HepG2 (cell line): ENCODE results near the gene GADD45GIP1. TPM values are rescaled to one million over a fixed set of nuclear protein-coding genes. Genes with fewer than 3 reads are reported as not detected.

Source experiments
- BCL6 ChIP-seq: IDR thresholded peaks from 2 replicates; pipeline ENCODE4 v1.6.1; 2016; ENCODE audit warnings: missing genetic modification reagents, missing compliant biosample characterization
- BRCA1 ChIP-seq: sonication (generic); formaldehyde crosslinking; IDR thresholded peaks from 2 replicates; pipeline ENCODE4 v1.4.0; 2020; ENCODE audit warnings: missing genetic modification reagents
- FOSL2 ChIP-seq: sonication (generic); formaldehyde crosslinking; IDR thresholded peaks from 2 replicates; pipeline ENCODE4 v1.4.0; 2020; ENCODE audit warnings: missing genetic modification reagents
- FOXK1 ChIP-seq: sonication (generic); formaldehyde crosslinking; IDR thresholded peaks from 2 replicates; pipeline ENCODE4 v1.4.0; 2020; ENCODE audit warnings: low read depth, missing genetic modification reagents, borderline replicate concordance
- KLF13 ChIP-seq: sonication (generic); formaldehyde crosslinking; IDR thresholded peaks from 2 replicates; pipeline ENCODE4 v1.4.0; 2020; ENCODE audit warnings: mild to moderate bottlenecking, missing genetic modification reagents
- MAF1 ChIP-seq: sonication (generic); formaldehyde crosslinking; IDR thresholded peaks from 2 replicates; pipeline ENCODE4 v1.5.0; 2020; ENCODE audit warnings: missing genetic modification reagents, borderline replicate concordance
- MTA3 ChIP-seq: sonication (generic); formaldehyde crosslinking; IDR thresholded peaks from 2 replicates; pipeline ENCODE4 v1.4.0; 2020; ENCODE audit warnings: missing genetic modification reagents
- MXD3 ChIP-seq: IDR thresholded peaks from 2 replicates; pipeline ENCODE4 v1.6.1; 2016; ENCODE audit warnings: mild to moderate bottlenecking, missing biosample characterization, missing genetic modification reagents
- NFE2 ChIP-seq: sonication (generic); formaldehyde crosslinking; IDR thresholded peaks from 2 replicates; pipeline ENCODE4 v1.4.0; 2020; ENCODE audit warnings: missing genetic modification reagents
- NFYC ChIP-seq: IDR thresholded peaks from 2 replicates; pipeline ENCODE4 v1.6.1; 2016; ENCODE audit warnings: missing genetic modification reagents, missing compliant biosample characterization
- RBAK ChIP-seq: sonication (generic); formaldehyde crosslinking; IDR thresholded peaks from 2 replicates; pipeline ENCODE4 v1.5.1; 2020; ENCODE audit warnings: mild to moderate bottlenecking, missing genetic modification reagents
- RBM39 ChIP-seq: fragments of 200-400 bp; formaldehyde crosslinking; IDR thresholded peaks from one replicate; pipeline ENCODE4 v1.6.1; 2018; ENCODE audit warnings: antibody characterized with exemption, mild to moderate bottlenecking, low read depth, low read length; ENCODE audit not compliant: poor library complexity, severe bottlenecking
- RFX1 ChIP-seq: fragments of 450-650 bp; IDR thresholded peaks from 2 replicates; pipeline ENCODE4 v1.6.1; 2017
- SMARCE1 ChIP-seq: fragments of 450-650 bp; IDR thresholded peaks from 2 replicates; pipeline ENCODE4 v1.6.1; 2017; ENCODE audit warnings: borderline replicate concordance
- SMYD3 ChIP-seq: sonication (generic); formaldehyde crosslinking; IDR thresholded peaks from 2 replicates; pipeline ENCODE4 v1.8.1; 2023; ENCODE audit warnings: mild to moderate bottlenecking, missing genetic modification reagents
- SNAI1 ChIP-seq: sonication (generic); formaldehyde crosslinking; IDR thresholded peaks from 2 replicates; pipeline ENCODE4 v1.5.0; 2020; ENCODE audit warnings: mild to moderate bottlenecking, missing genetic modification reagents, borderline replicate concordance
- SYNCRIP ChIP-seq: fragments of 200-400 bp; formaldehyde crosslinking; IDR thresholded peaks from 2 replicates; pipeline ENCODE4 v1.6.1; 2018; ENCODE audit warnings: mild to moderate bottlenecking, low read depth, low read length; ENCODE audit not compliant: insufficient read depth
- TARDBP ChIP-seq: sonication (generic); formaldehyde crosslinking; IDR thresholded peaks from 2 replicates; pipeline ENCODE4 v1.8.0; 2022; ENCODE audit warnings: mild to moderate bottlenecking, missing genetic modification reagents
- TFDP1 ChIP-seq: IDR thresholded peaks from 2 replicates; pipeline ENCODE4 v1.6.1; 2016; ENCODE audit warnings: missing compliant biosample characterization, missing genetic modification reagents, borderline replicate concordance
- ZFP1 ChIP-seq: IDR thresholded peaks from 2 replicates; pipeline ENCODE4 v1.6.1; 2016
- ZNF230 ChIP-seq: sonication (generic); formaldehyde crosslinking; IDR thresholded peaks from 2 replicates; pipeline ENCODE4 v1.4.0; 2020; ENCODE audit warnings: mild to moderate bottlenecking, missing genetic modification reagents
- ZNF253 ChIP-seq: sonication (generic); formaldehyde crosslinking; IDR thresholded peaks from 2 replicates; pipeline ENCODE4 v1.8.0; 2022; ENCODE audit warnings: mild to moderate bottlenecking, missing genetic modification reagents, borderline replicate concordance
- ZNF256 ChIP-seq: sonication (generic); formaldehyde crosslinking; conservative IDR thresholded peaks from 2 replicates; pipeline ENCODE4 v1.4.0; 2020; ENCODE audit warnings: missing genetic modification reagents
- ZNF274 ChIP-seq: sonication (generic); formaldehyde crosslinking; IDR thresholded peaks from 2 replicates; pipeline ENCODE4 v1.5.1; 2020; ENCODE audit warnings: mild to moderate bottlenecking, missing genetic modification reagents
- ZNF292 ChIP-seq: sonication (generic); formaldehyde crosslinking; IDR thresholded peaks from 2 replicates; pipeline ENCODE4 v1.8.1; 2022; ENCODE audit warnings: mild to moderate bottlenecking, low read depth, missing genetic modification reagents, borderline replicate concordance
- ZNF337 ChIP-seq: sonication (generic); formaldehyde crosslinking; IDR thresholded peaks from 2 replicates; pipeline ENCODE4 v1.5.1; 2020; ENCODE audit warnings: missing genetic modification reagents, low read depth, mild to moderate bottlenecking, borderline replicate concordance
- ZNF768 ChIP-seq: sonication (generic); formaldehyde crosslinking; IDR thresholded peaks from 2 replicates; pipeline ENCODE4 v1.4.0; 2020; ENCODE audit warnings: missing genetic modification reagents
- polyA plus RNA-seq, 8 experiments: library from polyadenylated mRNA; depleted of rRNA in 3 of 8; stranded (reverse) in 7 of 8; unstranded in 1 of 8; fragments of >200 nt; fragmentation: Illumina TruSeq in 4 of 8; extraction: Trizol in 4 of 8; gene quantifications; 2 replicates each; pipeline versions ENCODE4 v1.2.1 to v1.2.3, GENCODE V29; 2011 to 2016; ENCODE audit warnings: low read depth in 4 of 8, missing spikeins in 1 of 8, mixed read lengths in 1 of 8; ENCODE audit not compliant: insufficient read depth in 1 of 8
- total RNA-seq, 5 experiments: library from RNA; depleted of rRNA; stranded (reverse); fragments of >200 nt; fragmentation: Illumina TruSeq; extraction: Trizol; gene quantifications; 2 replicates each; pipeline ENCODE4 v1.2.3, GENCODE V29; 2016; ENCODE audit warnings: low read depth in 1 of 5
- TF ChIP-seq, protein P1 (sequence below): sonication (generic); formaldehyde crosslinking; IDR thresholded peaks from 2 replicates; pipeline ENCODE4 v1.5.0; 2020; ENCODE audit warnings: missing genetic modification reagents, mild to moderate bottlenecking, borderline replicate concordance
- TF ChIP-seq, protein P2 (sequence below): sonication (generic); formaldehyde crosslinking; IDR thresholded peaks from 2 replicates; pipeline ENCODE4 v1.4.0; 2020; ENCODE audit warnings: missing genetic modification reagents, mild to moderate bottlenecking, borderline replicate concordance

GADD45GIP1 gene
- total and polyA plus RNA-seq, 2 of the 13 experiments (the other 11 are each of a cell fraction or from before 2014, with no cell fraction given), result 24.6 to 30.7 TPM

- no peak for TF ChIP-seq FOXK1 (CRISPR knock-in tag)
- TF ChIP-seq TARDBP (CRISPR knock-in tag), result no peak
- no peak for TF ChIP-seq RBM39
- TF ChIP-seq KLF13, result no peak
- no peak for TF ChIP-seq ZFP1 (CRISPR knock-in tag)
- TF ChIP-seq BCL6 (CRISPR knock-in tag), result peak; percentile 45; the same call in 1 of the 2 replicates
- no peak for TF ChIP-seq ZNF274 (CRISPR knock-in tag)
- TF ChIP-seq MXD3, result peak; percentile 41; the same call in 1 of the 2 replicates
- TF ChIP-seq, protein P1, sequence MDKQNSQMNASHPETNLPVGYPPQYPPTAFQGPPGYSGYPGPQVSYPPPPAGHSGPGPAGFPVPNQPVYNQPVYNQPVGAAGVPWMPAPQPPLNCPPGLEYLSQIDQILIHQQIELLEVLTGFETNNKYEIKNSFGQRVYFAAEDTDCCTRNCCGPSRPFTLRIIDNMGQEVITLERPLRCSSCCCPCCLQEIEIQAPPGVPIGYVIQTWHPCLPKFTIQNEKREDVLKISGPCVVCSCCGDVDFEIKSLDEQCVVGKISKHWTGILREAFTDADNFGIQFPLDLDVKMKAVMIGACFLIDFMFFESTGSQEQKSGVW (CRISPR knock-in tag), result no peak
- no peak for TF ChIP-seq ZNF337
- no peak for TF ChIP-seq BRCA1
- no peak for TF ChIP-seq NFE2
- TF ChIP-seq TFDP1 (CRISPR knock-in tag), result no peak
- TF ChIP-seq ZNF253 (CRISPR knock-in tag), result no peak
- TF ChIP-seq ZNF768 (CRISPR knock-in tag), result peak; percentile 45; the same call in 1 of the 2 replicates
- 0 out of 2 replicates have a peak, but pooled peaks have one; percentile 56 for TF ChIP-seq ZNF230 (CRISPR knock-in tag)
- TF ChIP-seq SMARCE1, result no peak
- TF ChIP-seq ZNF292 (CRISPR knock-in tag), result no peak
- TF ChIP-seq RBAK (CRISPR knock-in tag), result no peak
- TF ChIP-seq RFX1, result no peak
- no peak for TF ChIP-seq ZNF256 (CRISPR knock-in tag)
- no peak for TF ChIP-seq MTA3 (CRISPR knock-in tag)
- TF ChIP-seq SYNCRIP, result no peak
- peak; percentile 18; the same call in 1 of the 2 replicates for TF ChIP-seq FOSL2 (CRISPR knock-in tag)
- TF ChIP-seq NFYC (CRISPR knock-in tag), result peak; percentile 59
- TF ChIP-seq SNAI1 (CRISPR knock-in tag), result no peak
- TF ChIP-seq, protein P2, sequence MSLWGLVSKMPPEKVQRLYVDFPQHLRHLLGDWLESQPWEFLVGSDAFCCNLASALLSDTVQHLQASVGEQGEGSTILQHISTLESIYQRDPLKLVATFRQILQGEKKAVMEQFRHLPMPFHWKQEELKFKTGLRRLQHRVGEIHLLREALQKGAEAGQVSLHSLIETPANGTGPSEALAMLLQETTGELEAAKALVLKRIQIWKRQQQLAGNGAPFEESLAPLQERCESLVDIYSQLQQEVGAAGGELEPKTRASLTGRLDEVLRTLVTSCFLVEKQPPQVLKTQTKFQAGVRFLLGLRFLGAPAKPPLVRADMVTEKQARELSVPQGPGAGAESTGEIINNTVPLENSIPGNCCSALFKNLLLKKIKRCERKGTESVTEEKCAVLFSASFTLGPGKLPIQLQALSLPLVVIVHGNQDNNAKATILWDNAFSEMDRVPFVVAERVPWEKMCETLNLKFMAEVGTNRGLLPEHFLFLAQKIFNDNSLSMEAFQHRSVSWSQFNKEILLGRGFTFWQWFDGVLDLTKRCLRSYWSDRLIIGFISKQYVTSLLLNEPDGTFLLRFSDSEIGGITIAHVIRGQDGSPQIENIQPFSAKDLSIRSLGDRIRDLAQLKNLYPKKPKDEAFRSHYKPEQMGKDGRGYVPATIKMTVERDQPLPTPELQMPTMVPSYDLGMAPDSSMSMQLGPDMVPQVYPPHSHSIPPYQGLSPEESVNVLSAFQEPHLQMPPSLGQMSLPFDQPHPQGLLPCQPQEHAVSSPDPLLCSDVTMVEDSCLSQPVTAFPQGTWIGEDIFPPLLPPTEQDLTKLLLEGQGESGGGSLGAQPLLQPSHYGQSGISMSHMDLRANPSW (CRISPR knock-in tag), result no peak
- TF ChIP-seq SMYD3 (CRISPR knock-in tag), result no peak
- TF ChIP-seq MAF1 (CRISPR knock-in tag), result no peak
Observed at GRCh38 chr19:12913011-12913561, 43.9 kb downstream of the GADD45GIP1 start (continued).
